HUDEP-2 (cell line): ENCODE measurements around the gene GAK.

Source experiments
- DNase-seq, 76 experiments: peaks; one replicate each; lab custom pipeline; 2025; ENCODE audit not compliant: unreplicated experiment in 76 of 76; lab: John Stamatoyannopoulos, UW

The GAK gene

DNA sequence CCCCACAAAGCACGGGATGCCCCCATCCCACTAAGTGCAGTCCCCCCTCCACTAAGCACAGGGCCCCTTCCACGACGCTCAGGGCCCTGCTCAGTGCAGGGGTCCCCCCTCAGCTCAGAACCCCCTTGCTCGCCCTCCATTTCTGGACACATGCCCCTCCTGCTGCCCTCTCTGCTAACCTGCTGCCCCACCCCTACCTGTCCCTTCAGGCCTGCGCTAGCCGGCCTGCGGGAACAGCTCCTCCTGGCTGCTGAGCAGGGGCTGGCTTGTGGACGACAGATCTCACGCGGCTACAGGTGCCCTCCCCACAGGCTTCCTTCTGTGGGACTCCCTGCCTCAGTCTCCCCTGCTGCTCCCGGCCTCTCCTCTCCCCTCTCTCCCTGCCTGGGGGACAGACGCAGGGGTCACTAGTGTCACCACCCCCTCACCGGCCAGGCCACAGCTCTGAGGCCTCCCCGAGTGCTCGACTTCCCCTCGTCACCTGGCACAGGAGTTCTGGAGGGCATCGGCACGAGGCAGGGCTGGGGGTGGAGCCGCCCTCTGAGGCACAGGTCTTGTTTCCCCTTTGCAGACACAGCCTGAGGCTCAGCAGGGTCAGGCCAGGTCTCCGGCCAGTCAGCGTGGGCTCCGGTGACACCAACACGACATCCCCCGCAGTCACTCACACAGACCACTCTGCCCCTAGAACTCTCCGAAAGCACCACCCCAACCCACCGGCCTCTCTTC is 21.6 kb downstream of the GAK start:
- no peak for DNase-seq

DNA sequence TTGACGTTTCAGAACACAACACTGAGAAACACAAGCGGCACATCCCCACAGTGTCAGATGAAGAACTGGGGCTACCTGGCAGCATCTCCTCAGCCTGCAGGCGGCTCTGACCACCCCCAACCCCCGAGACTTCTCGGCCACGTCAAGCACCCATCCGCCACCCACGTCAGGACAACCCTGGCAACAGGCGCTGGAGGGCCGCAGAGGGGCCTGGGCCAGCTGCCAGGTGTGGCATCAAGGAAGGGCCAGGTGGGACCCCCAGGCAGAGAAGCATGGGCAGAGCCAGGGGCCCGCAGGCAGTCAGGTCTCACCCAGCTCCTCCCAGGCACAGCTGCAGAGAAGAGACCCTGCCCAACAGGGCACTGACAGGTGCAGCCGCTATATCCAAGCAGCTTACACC is 22.3 kb downstream of the GAK start:
- no peak for DNase-seq

DNA sequence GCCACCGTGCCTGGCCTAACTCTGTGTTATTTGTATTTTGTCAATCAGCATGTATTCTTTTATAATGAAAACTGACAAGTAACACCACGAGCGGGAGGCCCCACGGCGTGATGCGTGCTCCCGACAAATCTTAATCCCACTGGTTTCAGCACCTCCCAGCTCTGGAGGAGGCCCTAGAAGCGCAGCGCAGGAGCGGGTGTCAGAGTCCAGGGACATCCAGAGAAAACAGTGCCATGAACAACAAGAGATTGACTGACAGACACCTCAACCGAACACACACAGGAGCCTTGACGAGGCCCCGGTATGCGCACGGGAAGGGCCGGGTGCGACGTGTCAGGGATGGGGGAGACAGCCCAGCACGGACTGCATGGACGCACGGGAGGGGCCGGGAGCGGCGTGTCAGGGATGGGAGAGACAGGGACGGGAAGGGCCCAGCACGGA is 23.0 kb downstream of the GAK start:
- DNase-seq: no peak

DNA sequence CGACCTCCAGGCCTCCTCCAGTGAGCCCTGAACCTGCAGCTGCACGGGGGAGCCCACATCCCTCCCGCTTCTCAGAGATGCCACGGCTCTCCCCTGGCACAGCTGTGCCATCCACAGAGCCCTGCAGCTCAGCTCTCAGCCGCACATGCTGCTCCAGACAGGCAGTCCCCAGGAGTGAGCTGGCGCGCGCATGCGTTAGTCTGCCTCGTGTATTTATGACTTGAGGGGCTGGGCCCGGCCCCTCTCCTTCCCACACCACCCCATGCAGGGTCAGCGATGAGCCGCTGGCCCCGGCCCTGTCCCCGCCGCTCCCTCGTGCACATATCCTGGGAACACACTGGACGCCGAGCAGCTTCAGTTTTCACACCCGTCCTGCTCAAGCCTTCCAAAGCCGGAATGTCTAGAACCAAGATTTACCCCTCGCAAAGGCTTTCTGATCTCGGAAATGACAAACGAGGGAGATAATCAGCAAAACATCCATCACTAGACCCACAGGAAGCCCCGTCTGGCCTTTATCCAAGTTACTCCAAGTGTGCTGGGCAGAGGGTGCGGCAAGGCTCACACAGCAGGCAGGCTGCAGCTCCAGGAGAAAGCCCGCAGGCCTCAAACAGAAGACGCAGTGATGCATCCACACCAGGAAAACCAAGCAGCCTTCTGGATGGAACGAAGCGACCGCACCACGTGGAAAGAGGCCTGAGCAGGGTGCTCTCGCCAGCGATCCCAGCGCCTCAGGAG is 24.3 kb downstream of the GAK start:
- DNase-seq: no peak

DNA sequence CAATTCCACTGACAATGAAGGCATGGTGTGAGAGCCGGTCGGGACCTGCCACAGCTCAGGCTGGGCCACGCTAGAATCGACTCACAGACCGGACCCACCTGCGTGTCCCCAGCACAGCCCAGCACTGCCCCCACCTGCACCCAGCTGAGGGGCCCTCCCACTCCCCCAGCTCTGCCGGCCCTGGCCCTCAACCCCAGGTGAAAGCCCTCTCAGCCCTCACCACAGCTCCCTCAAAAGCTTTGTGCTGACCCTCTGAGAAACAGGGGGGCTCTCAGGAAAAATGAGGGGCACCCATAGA is 25.1 kb downstream of the GAK start:
- DNase-seq: no peak

DNA sequence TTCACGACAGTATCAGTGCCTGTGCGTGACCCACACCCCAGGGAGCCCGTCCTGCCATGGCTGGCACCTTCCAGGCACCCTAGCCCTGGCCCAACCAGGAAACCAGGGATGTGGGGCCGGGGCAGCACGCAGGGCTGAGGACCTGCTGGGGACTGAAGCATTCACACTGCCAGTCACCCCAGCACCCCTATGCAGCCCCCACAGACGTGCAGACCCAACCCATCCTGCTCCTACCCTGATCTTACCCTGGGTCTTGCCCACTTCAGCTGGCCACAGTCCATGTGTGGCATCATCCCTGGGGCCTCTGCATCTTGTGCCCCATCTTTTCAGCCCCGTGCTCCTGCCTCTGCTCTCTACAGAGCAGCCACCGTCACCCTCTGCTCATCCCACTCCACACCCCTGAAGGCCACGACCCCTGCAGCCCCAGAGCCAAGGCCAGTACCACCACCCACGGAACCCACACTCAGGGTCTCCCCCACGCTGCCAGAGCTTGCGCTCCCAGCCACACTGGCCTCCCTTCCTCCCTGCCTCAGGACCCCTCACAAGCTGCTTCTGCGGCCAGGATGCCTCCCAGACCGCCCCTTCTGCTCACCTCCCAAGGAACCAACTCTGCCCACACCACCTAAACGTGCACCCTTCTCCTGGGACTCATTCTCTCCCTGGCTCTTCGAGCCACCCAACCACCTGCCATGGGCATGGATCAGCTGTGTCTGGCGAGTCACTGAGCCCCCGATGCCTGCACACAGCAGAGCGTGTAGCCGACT is 25.6 kb downstream of the GAK start:
- DNase-seq: no peak

DNA sequence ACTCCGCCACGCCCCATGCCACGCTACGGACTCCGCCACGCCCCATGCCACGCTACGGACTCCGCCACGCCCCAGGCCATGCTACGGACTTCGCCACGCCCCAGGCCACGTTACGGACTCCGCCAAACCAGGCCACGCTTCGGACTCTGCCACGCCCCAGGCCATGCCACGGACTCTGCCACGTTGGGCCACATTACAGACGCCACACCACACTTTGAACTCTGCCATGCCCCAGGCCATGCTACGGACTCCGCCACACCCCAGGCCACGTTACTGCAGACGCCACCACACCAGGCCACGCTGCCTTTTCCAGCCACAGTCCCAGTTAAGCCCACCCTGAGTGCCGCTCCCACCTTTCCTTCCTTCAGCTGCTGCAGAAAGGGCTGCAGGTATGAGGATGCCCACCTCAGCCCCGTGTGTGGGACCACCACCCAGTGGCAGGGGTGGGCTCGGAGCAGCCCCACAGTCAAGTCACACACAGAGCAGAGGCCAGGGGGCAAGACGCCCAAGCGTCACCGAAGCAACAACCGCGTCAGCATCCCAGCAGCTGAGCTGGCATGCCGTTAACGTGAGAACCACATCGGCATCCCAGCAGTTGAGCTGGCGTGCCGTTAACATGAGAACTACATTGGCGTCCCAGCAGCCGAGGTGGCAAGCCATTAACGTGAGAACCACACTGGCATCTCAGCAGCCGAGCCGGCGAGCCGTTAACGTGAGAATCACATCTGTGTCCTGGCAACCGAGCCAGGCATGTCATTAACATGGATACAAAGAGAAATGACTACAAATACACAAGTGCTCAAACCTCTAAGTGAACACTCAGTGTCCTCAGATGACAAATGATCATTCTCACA is 26.4 kb downstream of the GAK start:
- peak in 1 of 76 experiments; percentile 5 for DNase-seq

DNA sequence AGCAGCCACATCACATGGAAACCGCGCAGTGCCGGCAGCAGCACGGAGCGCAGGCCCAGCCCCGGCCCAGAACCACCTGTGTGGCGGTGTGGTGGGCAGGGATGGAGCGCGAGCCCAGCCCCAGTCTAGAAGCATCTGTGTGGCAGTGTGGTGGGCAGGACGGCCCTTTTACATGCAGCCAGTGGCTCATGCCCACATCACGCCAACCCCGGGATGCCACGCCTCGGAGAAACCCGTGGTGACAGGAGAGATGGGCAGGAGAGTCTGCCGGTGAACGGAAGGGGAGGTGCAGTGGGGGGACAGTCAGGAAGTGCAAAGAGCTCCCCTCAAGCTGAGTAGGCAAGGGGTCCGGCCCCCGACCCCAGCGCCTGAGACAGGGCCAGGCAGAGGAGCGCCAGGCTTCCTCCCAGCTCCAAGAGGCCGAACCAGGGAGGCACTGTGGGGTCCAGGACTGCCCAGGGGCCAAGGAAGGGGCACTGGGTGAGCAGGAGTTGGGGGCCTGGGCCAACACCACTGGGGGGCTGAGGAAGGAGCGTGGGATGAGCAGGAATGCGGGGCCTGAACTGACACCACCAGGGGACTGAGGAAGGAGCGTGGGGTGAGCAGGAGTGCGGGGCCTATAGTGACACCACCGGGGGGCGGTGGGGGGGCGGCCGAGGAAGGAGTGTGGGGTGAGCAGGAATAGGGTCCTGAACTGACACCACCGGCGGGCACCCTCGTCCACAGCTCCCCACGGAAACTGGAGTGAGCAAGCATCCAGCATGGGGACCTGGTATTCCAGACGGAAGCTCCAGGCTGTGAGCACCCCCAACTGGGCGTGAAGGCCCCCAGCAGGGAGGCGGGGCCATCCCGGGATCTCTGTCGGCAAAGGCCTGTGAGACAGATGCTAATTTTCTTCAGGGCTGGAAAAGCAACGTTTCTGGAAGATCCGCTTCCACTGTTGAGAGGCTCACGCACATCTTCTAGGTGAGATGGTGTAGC is 28.8 kb downstream of the GAK start:
- DNase-seq: no peak

DNA sequence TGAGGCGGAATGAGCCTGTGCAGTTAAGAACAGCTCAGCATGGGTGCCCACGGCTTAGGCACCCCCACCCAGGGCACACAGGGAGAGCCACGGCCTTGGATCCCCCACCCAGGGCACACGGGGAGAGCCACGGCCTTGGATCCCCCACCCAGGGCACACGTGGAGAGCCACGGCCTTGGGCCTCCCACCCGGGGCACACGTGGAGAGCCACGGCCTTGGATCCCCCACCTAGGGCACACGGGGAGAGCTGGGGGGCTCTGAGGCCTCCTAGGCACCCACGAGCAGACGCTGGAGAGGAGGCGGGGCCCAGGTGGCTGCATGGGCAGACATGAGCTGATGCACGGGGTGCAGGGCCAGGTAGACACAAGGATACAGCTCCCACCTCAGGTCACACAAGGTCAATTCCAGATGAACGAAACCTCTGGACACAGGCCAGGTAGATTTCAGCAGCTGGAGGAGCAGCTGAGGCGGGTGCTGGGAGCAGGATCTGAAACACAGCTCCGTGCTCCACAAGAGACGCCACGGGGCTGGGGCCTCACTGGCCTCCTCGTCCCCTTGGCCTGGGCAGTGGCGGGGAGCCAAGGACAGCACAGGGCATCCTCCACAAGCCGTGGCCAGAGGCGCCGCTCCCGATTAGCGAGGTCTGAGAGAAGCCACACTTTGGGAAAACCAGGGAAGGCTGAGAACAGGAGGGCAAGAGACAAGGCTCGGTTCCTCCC is 30.8 kb downstream of the GAK start:
- DNase-seq: no peak

DNA sequence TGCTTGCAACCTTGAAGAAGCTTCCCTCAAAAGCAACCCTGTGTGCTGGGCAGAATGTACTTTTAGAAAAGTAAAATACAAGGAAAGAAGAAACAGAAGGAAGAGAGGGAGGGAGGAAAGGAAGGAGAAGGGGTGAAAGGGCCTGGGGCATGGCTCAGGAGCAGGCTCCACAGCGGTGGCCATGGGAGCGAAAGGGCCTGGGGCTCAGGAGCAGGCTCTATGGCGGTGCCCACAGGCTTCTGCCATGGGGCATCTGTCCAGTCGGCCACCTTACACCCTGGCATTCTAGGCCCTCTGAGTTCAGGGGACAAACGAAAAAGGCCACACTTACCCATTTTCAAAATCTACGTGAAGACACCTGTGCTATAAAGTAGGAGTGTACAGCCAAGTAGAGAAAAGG is 31.4 kb downstream of the GAK start:
- no peak for DNase-seq

DNA sequence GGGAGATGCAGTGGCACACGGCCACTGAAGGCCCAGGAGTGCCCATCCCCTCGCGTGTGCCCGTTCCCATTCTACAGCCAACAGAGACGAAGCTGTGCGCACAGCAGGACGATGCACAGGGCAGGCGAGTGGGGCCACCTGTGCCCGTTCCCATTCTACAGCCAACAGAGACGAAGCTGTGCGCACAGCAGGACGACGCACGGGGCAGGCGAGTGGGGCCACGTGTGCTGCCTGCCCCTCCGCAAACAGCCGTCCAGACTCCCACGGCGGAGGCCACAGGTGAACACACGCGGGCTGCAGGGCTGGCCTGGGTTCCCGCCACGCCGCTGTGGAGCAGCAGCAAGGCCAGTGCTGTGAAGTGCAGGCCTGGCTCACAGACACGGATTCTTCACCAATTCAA is 32.0 kb downstream of the GAK start:
- DNase-seq: no peak

DNA sequence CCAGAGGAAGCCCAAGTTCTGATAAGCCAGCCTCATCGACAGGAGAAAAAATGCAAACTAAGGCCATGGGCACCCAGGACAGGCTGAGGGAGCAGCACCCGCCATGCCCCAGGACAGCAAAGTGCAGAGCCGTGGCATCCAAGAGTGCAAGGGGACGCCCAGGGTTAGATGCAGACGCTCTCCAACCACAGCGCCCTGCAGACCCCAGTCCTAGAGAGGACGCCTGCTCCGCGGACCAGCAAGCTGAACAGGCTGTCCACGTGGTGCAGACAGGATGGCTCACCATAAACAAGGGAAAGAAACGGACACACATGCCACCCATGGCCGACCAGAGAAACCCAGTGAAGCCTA is 32.6 kb downstream of the GAK start:
- no peak for DNase-seq

DNA sequence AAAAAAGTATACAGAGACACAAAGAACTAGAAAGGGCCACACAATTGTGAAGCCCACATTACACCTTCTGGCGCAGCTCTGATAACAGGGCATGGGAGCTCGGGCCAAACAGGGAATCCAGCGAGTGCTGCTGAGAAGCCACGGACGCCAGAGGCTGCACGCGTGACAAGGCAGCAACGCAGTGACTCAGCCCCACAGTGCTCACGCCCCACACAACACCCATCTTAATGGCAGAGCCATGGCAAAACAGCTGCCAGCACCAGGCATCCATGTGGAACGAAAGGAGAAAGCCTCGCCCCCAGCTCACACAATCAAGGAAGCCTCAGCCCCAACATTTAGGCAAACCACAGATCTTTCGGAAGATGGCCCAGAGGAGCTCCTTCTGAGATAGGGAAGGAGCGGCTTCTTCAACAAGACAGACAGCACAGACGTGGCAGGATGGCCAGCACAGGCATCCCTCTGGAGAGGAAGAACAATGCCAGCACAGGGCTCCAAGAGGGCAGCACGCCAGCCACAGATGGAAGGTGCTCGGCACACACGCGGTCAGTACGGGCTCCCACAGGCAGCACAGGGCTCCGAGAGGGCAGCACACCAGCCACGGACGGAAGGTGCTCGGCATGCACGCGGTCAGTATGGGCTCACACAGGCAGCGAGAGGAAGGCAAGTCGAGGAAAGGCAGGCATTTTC is 33.1 kb downstream of the GAK start:
- no peak for DNase-seq

DNA sequence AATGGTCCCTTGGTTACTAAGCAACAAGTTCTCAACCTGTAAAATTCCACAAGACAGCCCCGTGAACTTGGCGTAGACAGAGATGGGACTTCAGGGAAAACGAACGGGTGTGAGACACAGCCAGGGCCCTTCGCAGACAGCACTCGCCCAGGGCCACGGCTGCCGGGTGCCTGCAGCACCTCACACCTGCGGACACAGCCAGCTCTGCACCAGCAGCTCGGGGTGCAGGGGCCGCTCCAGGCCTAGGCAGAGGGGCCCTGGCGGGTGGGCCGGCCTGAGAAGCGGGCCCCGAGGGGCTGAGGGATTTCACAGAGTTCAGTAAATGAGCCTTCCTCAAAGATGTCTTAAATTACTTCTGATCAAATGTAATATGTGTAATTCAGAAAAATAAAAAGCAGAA is 34.0 kb downstream of the GAK start:
- no peak for DNase-seq

DNA sequence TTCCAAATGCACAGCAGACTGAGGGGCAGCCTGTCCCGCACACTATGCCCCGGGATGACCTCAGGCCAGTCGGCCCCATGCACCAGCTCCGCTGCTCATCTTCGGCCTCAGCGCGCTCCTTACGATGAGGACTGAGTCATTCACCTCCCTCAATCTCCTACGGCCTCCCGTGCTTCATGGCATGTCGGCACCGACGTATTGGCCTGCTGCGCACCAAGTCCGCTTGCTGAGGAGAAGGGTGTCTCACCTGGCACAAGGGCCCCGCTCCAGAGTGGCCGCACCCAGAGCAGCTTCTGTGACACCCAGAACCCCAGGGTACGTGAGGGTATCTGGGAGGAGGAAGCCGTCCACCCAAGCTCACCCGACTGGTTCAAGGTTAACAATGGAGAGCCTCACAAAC is 35.5 kb downstream of the GAK start:
- DNase-seq: no peak

DNA sequence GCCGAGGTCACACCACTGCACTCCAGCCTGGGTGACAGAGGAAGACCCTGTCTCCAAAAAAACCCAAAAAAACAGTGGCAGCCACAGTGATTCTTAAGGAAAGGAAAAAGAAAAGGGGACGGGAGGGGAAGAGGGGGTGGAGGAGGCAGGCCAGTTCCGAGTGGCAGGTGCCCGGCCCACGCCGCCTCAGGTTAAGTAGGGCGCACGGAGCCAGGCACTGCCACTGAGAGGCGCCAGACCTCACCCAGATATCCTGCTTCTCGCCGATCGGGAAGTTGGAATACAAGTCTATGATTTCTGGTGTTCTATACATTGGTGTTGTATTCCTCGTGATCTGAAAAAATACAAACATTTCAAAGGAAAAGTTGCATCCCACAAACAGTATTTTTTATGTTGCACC is 35.9 kb downstream of the GAK start:
- no peak for DNase-seq

DNA sequence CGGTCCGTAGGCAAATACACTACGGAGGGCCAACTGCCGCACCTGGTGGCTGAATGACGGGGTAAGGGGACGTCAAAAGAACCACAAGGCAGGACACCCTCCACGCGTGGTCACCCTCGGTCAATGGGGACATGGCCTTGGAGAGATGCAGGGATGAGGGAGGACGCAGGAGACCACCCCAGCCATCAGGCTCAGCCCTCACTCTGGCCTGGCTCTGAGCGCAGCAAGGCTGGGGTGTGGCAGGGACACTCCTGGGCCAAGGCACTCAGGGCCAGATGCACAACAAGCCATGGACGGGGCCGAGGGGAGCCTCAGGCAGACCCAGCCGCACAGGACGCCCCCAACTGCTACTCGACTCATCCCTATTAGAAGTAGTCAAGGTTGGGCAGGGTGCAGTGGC is 36.5 kb downstream of the GAK start:
- no peak for DNase-seq

DNA sequence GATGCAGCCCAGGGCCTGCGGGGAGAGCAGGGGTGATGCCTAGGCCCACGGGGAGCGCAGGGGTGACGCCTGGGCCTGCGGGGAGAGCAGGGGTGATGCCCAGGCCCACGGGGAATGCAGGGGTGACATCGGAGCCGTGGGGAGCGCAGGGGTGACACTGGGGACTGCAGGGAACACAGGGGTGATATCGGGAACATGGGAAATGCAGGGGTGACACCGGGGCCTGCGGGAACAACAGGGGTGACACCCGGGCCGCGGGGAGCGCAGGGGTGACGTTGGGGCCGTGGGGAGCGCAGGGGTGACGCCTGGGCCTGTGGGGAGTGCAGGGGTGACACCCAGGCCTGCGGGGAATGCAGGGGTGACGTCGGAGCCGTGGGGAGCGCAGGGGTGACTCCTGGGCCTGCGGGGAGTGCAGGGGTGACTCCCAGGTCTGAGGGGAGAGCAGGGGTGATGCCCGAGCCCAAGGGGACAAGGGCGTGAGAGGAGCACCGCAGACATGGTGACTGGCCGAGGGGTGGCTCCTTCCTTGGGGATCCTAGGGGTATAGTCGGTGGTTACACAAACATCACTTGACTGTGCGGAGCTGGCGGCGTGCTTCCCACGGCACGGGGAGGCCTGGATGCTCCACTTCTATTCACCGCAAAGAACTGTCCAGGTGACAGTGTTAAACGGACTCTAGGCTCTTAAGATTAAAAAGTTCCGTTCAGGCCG is 38.0 kb downstream of the GAK start:
- no peak for DNase-seq
